ENCODE data around the gene RAB35.

RAB35 gene

DNA sequence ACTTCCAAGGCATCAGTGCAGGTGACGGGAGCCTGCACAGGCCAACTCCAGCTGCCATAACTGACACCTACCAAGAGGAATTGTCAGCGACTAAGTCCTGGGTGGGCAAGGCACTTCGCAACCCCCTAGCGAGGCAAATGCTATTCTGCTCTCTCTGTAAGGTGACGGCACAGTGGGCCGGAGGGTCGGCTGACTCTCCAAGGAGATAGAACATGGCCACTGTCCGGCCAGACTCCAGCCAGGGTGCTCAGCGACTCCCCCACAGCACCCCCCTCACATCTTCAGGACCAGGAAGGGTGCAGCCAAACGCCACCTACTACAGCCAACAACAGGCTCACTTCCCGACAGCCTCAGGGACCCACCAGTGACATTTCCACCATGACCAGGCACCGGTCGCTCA lies 13.2 kb downstream of the RAB35 start:
- no peak for DNase-seq (ENCODE audit: low read depth in 2 of 2)

DNA sequence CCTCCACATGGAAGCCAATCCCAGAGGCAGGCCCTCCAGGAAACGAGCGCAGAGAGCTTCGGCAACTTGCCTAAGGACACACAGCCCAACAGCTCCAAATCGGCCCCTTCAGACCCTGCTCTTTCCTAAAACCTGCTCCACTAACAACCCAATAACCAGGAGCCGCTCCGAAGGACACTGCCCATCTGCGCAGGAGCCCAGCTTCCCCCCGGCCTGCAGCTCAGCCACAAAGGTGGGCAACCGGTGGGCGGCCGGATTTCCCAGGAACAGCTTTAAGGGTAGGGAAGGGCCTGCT lies 13.6 kb downstream of the RAB35 start:
- DNase-seq (ENCODE audit: low read depth in 2 of 2): no peak

DNA sequence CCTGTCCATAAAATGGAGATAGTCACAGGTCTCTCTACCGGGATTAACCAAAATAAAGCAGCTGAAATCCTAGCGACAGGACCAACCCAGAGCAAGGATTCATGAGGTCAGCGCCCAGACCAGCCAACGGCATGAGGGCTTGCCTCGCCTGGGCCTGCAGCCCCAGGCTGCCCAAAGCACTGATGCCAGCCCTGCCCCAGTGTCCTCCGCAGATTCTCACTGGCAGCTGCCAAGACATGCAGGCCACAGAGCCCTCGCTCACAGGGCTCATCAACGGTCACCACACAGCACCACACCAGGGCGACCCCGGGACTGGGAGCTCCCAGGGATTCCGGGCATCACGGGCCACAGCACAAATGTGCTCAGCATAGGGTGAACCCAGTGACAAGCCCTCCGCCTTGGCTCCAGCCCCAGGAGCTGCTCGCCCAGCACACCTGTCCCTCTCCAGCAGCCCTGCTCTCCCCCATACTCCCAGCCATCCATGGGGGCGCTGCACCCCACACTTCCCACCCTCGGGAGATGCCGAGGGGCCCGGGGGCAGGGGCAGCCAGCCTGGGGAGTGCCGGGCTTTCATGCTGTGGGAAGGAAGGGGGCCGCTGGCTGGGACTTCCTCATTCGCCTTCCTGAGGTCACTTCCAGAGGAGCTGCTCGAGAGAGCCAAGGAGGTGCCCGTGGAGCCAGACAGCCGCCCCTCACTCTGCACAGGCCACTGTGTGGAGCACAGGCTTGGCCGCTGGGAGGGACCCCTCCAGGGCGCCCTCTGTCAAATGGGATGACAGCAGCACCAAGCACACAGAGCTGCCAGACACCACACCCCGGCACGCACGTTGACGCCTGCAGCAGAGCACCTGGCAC lies 14.1 kb downstream of the RAB35 start:
- DNase-seq (ENCODE audit: low read depth in 2 of 2): no peak

DNA sequence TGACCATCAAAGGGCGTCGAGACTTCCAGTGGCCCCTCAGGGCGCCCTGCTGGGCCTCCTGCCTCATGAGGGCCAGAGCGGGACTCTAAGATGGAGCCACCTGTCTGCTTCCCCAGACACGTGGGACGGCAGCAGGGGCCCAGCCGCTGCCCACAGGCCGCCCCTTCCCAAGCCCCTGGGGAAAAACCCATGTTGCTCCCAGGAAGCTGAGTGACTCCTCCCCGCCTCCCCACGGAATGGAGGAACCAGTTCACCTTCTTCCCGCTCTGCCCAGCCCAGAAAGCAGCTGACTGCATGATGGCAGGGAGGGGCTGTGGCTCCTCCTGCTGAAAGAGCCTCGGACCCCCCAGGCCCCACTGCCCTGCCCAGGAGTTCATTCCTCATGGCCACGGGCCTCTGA lies 14.9 kb downstream of the RAB35 start:
- DNase-seq (ENCODE audit: low read depth in 2 of 2): no peak

DNA sequence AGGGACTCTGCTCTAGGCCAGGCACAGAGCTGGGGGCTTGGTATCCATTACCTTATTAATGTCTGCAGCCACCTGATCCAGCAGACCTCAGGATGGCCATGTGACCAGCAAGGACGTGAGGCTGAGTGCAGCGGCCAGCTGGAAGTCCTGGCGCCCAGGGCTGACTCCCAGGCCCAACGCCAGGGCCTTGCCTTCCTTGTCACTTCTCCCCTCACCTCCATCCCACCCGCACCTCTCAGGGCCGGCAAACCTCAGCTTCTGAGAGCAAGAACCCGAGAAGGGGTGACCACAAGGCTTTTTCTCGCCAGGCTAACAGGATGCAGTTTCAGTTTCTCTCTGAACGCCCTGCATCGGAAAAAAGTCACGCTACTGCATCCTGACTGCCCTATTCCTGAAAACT lies 15.4 kb downstream of the RAB35 start:
- DNase-seq (ENCODE audit: low read depth in 2 of 2): no peak

DNA sequence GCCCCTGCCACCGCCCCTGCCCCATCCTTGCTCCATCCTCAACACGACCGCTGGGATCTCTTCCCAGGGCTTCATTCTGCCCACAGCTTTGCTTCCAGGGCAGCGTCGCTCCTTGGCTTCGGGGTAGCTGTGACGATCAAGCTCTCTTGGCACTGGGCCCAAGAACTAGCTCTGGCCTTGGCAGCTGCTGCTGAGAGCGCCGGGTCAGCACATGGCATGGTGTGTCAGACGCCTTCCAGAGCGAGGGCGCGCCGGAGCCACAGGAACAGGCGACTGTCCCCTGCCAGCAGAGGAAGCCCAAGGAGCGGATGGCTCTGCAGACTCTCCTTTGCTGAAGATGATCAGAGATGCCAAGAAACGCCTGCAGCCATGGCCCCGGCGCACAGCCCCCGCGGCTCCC lies 15.9 kb downstream of the RAB35 start:
- no peak for DNase-seq (ENCODE audit: low read depth in 2 of 2)

DNA sequence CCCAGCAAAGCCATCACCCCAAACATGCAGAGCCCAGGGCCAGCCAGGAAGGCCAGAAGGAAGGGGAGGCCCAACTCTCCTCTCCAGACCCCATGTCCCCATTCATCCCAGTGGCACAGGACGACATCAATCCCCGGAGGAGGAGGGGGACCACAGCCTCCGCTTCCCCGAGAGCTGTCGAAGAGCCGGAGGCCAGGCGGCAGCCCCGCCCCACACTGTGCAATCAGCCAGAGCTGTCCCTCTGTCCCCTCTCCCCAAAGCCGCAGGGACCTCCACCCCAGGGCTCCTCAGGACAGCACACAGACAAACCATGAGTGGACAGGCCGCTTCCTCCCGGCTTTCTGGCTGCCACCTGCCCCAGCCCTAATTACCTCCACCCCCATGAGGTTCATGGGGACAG lies 16.8 kb downstream of the RAB35 start:
- no peak for DNase-seq (ENCODE audit: low read depth in 2 of 2)

DNA sequence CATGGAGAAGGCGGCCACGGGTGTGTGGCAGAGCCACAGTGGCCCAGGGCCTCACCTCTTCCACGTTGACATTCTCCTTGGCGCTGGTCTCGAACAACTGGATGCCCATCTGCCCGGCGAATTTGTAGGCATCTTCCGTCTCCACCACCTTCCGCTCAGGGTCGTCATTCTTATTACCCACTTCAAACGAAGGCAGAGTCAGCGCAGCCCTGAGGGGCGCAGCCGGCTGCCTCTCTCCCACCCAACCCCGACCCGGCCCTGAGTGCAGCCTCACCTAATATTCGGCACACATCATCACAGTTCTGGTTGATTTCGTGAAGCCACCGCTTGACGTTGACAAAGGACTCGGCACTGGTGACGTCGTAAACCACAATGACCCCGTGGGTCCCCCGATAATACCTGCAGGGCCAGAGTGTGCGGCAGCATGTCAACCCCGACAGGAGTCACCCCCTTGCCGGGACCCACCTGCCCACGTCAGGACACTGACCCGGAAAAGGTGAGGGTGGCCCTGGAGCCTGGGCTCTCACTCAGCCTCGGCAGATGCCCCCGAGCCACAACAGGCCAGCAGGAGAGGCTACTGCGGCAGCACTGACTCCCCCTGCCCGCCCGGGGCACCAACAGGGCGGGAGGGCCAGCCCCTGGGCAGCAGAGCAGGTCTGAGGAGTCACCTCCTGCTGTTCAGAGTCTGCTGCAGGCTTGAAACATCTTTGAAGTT lies 17.6 kb downstream of the RAB35 start:
- DNase-seq (ENCODE audit: low read depth in 2 of 2): no peak

DNA sequence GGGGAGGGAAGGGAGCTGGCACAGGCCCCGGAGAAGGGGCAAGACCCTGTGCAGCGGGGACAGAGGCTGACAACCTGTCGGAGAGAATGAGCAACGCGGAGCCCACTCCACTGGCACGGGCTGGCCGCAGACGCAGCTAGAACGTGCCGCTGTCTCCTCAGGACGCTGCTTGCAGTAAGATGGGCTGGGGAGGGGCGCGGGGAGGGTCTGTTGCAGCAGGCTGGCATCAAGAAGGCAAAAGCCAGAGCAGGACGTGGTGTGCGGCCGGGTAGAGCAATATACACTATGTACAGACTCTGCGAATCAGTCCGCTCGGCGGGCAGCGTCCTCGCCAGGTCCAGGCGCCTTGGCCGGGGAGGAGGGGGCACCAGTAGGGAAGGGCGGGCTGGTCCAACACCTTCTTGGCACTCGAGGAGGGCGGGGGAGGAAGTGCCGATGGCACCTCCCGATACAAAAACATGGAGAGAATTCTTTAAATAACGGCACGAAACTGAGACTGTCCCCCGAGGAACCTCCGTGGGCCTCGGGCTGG lies 19.8 kb downstream of the RAB35 start:
- DNase-seq (ENCODE audit: low read depth in 2 of 2): no peak

DNA sequence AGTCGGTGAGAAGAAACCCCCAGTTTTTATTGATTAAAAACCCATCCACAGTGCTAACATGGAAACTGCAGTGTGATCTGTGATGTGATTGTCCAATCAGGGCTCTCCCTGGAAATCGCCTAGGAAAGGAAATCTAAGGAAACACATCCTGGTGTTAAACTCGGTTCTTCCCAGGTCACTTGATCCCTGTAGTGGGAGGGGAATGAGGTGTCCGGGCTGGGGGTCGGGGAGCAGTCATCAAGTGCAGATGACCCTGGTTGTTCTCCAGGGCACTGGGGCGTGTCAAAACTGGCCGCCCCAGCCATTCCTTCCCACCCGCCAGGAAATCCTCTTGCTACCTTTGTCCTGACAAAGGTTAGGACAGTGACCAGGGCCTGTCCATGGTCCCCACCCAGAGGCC lies 20.8 kb downstream of the RAB35 start:
- DNase-seq (ENCODE audit: low read depth in 2 of 2): no peak

DNA sequence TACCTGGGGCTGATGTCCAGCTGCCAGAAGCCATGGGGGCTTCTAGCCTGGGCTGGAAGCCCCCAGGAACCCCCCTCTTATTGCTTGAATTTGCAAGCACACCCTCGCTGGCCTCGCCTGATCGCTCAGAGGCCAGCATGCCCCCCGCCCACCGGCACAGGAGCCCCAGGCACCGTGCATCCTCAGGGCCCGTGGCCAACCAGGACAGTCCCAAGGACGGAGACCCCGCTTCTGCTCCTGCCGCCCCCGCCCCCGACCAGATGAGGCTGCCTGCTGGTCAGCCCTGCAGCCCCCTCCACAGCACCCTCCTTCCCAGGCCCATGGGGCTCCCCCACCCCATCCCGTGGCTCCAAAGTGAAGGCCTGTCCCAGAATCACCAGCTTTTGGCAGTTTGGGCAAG lies 21.2 kb downstream of the RAB35 start:
- no peak for DNase-seq (ENCODE audit: low read depth in 2 of 2)

DNA sequence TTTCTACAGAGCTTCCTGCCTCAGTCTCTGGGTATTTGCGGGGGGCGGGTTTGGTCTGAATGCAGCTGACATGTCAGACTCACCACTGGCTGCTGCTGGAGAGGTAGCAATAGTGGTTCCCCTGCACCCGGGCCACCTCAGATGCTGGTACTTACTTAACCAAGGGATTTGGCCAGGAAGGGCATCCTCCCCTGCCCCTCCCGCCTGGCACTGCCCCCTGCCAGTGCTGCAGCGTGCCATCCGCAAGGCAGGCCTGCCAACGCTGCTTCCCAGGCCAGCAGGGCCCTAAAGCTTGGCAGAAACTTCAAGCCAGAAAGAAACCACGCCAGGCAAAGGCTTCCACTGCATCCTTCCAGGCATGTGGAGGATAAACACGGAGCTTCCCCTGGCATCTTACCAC lies 22.1 kb downstream of the RAB35 start:
- no peak for DNase-seq (ENCODE audit: low read depth in 2 of 2)

DNA sequence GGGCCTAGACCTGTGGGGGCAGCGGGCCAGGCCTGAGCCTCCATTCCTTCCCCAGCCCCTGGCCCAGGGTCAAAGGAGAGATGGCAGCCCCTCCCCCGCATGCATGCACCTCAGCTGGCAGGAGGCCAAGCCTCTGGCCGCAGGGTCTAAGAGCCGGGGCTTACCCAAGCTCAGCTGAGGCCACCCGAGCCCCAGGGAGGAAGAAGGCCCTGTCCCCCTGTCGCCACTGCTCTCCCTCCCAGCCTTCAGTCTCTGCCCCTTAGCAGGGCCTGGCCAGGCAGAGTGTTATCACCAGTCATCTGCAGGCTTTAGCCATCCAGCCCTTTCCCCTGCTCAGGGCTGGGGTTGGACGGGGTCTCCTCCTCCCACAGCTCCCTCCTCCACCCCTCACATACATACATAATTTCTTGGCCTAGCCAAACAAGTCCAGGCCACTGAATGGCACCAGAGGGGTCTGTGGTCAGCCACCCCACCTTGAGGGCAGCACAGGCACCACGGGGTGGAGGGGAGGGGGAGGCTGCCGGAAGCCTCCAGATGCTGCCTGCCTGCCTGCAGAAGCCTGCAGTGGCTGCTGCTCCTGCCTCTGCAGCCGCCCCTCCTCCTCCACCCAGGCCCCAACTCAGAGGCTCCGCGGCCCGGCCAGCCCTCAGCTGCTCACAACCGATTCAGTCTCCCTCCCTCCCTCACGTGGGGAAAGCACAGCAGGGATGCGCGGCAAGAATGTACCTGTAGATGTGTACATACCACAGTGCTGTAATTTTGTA lies 22.8 kb downstream of the RAB35 start:
- no peak for DNase-seq (ENCODE audit: low read depth in 2 of 2)

DNA sequence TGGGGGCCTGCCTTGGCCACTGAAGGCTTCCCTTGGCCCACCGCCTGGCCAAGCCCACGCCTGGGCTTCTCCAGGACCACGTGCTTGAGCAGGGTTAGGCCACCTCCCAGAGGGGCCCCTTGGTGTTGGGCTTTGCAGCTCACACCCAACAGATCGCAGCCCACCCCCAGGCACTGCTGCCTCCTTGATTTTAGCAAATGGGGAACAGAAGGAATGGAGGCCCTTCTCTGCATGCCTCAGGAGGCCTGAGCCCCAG lies 23.3 kb downstream of the RAB35 start:
- no peak for DNase-seq (ENCODE audit: low read depth in 2 of 2)

DNA sequence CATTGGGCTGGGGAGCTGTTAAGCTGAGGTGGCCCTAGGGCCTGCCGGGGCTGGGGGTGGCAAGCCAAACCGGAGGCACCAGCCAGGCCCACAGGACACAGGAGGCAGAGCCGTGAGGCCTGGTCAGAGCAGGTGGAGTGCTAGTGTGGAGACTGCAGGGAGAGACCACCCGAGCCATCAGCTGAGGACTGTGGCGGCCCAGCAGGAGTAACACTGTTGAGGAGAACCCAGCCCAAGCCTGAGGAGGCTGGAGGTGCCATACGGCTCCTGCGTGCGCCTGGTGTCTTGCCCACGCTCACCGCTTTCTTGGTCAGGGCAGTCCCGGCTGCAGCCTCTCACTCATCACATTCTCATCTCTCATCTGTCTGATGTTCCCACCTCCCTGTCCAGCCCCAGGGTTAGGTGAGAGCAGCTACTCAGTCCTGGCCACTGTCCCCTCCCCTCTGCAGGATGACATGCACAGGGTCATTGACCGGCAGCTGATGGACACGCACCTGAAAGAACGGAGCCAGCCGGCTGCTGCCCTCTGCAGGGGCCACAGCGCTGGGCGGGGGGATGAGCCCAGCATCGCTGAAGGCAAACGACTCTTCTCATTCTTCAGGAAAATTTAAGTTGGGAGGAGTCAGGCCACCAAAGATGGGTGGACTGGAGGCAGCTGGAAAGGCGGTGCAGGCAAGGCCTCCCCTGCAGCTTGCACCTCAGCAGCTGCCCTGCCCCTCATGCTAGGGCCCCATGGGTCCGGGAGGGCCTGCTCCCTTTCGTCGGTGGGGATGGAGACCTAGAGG lies 23.8 kb downstream of the RAB35 start:
- DNase-seq (ENCODE audit: low read depth in 2 of 2): no peak

DNA sequence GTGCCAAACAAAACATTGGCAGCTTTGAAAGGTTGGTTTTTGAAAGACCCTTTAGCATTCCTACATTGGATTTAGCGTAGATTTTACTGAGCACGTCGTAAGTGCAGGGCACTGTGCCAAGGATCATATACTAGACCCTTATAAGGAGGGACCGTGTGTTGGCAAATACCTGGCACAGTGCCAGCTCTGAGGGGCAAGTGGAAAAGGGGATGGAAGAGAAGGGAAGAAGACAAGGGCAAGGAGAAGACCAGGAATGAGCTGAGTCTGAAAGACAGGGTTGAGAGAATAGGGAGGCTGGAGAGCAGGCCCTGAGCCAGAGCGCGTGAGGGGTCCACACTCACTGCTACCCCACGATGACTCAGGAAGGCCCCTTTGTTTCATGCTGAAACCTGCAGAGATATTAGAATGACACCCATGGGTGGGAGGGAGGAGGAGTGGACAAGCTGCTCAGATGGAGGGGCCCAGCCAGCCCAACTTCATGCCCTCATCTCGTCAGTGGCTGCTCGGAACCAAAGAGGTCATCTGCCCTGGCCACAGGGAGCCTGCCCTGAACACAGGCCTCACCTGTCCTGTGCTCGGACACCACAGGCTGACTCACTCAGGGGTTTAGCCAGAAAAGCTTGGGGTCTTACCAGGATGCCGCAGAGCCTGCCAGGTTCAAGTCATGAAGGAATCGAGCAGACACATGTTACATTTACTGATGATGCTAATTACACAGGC lies 25.0 kb downstream of the RAB35 start:
- DNase-seq (ENCODE audit: low read depth in 2 of 2): no peak

DNA sequence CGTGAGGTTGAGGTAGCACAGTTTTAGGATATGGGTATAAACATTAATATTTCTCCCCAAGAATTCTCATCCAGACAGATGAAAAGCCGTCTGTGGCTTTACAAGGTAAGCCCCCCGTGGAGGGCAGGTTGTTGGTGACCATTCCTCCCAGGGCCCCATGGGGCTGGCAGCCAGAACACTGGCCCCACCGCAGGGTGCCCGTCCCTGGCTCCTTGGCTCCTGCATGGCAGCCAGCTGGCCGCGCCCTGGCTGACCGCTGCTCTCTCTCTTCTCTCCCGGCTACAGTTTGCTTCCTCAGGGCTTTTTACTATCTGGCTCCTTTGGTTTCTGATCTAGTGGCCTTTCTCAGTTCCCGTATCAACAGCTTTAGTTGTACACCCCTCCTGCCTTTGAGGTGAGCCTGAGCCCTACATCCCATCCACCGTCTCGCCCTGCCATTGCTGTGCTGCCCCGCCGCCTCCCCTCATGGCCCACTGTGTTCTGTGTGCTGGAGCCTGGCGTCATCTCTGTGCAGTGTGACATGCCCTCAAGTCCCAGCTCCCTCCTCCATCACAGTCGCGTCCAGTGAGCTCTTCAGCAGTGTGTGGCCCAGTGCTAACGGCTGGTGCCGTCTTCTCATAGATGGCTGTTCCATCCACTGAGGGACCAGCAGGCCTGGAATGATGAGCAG lies 25.8 kb downstream of the RAB35 start:
- no peak for DNase-seq (ENCODE audit: low read depth in 2 of 2)

DNA sequence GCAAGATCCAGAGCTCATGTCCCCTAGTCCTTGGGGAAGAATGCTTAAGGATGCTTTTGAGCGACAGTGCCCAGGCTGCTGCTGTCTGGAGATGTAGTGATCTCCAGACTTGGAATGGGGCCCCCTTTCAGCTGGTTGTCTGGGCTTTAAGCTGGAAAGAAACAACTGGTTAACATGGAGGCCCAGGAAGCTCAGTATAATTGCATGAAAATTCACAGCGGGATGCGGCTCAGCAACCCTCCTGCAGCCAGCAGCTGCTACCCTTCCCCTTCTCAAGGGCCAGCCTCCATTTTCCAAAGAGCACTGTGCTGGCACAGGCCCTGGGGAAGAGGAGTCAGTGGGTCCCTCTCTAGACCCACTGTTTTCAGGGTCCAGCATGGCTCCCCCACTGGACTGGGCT lies 26.3 kb downstream of the RAB35 start:
- no peak for DNase-seq (ENCODE audit: low read depth in 2 of 2)

DNA sequence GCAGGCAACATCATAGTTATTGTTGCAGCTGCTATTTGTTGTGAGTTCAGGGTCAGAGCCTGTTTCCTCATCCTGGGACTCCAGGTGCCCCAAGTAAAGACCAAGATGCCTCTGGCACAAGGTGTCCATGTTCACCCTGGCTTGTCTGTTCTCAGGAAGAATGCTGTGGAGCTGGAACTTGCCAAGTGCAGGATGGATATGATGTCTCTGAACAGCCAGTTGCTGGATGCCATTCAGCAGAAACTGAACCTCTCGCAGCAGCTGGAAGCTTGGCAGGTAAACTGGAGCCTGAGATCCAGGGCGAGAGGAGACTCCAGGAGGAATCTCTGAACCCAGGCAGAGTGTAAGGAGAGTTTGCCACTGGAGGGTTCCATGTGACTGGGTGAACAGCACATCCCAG lies 26.8 kb downstream of the RAB35 start:
- no peak for DNase-seq (ENCODE audit: low read depth in 2 of 2)

DNA sequence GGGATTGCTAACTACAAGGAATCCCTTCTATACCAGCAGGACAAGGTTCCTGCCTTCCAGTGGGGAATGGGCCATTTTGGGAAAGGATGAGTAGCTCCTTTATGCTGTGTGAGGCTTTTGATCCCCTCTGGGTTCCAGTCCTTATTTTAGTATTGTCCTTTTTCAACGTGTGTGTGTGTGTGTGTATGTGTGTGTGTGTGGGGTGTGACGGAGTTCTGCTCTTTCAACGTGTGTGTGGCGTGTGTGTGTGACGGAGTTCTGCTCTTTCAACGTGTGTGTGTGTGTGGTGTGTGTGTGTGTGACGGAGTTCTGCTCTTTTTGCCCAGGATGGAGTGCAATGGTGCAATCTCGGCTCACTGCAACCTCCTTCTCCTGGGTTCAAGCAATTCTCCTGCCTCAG lies 27.4 kb downstream of the RAB35 start:
- DNase-seq (ENCODE audit: low read depth in 2 of 2): no peak

All from stimulated activated CD4-positive, alpha-beta T cell treated with anti-CD3 and anti-CD28 coated beads, Interleukin-4, amount 100 ng/mL, for 48 hours (primary cell).